NCI-H2227 (cell line): ENCODE measurements around the gene IER5L.
A peak's percentile ranks its signal among the peaks of the same experiment; 100 is the strongest.
"Not testable (repeated sequence)": the region's sequence is repeated elsewhere in the genome, so short reads cannot be mapped to it uniquely, and the experiment has no call there.

Experiments used
- DNase-seq: peaks from one replicate; lab custom pipeline; 2025; ENCODE audit not compliant: unreplicated experiment; lab: John Stamatoyannopoulos, UW

The IER5L gene

DNA sequence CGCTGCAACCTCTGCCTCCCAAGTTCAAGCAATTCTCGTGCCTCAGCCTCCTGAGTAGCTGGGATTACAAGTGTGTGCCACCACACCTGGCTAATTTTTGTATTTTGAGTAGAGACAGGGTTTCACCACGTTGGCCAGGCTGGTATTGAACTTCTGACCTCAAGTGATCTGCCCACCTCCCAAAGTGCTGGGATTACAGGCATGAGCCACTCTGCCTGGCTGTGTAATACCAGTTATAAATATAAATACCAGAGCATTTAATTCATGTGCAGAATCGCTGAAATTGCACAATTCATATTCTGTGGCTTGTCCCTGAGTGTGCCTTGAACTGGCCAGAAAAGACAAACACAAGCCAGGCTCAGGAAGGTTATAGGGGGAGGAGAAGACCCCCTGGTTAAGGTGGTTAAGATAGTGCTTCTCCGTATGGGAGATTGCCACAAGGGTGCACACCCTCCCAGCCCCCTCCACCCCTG lies 14.8 kb downstream of the IER5L start:
- not testable (repeated sequence) for DNase-seq

DNA sequence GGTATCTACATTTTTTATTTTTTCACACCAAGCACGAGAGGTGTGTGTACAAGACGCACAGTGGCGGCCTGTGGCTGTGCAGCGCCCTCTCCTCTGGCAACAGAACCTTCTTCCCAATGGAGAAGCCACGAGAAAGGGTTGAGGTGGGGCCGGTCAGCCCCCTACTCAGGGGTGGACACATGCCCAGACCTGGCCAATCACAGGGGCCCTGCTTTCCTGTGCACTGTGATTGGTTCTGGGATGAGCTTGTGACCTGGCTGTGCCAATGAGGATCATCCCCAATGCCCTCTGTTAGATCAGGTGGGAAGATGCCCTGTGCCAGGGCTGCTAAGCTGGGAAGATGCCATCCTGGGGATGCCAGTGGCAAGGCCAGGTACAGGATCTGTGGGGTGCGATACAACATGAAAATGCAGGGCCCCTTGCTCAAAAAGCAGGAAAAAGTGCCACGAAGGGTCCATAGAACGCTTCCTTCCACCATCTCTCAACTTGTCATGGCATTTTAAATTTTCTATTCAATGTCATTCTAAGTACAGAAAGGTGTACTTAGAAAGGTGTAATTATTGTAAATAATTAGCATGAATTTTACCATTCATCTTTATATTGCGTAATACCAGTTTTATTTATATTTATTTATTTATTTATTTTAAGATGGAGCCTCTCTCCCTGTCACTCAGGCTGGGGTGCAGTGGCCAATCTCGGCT lies 15.4 kb downstream of the IER5L start:
- DNase-seq: no peak

DNA sequence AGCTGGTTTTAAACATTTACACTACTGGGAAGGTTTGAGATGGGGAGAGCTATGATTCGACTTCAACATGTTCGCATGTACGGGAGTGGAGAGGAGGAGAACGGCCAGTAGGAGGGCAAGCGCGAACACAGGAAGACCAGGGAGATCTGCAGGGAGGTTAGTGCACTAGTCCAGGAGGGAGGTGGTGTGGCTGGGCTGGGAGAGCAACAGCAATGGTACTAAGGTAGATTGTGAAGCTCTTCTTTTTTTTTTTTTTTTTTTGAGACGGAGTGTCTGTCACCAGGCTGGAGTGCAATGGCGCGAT lies 16.6 kb downstream of the IER5L start:
- no peak for DNase-seq

DNA sequence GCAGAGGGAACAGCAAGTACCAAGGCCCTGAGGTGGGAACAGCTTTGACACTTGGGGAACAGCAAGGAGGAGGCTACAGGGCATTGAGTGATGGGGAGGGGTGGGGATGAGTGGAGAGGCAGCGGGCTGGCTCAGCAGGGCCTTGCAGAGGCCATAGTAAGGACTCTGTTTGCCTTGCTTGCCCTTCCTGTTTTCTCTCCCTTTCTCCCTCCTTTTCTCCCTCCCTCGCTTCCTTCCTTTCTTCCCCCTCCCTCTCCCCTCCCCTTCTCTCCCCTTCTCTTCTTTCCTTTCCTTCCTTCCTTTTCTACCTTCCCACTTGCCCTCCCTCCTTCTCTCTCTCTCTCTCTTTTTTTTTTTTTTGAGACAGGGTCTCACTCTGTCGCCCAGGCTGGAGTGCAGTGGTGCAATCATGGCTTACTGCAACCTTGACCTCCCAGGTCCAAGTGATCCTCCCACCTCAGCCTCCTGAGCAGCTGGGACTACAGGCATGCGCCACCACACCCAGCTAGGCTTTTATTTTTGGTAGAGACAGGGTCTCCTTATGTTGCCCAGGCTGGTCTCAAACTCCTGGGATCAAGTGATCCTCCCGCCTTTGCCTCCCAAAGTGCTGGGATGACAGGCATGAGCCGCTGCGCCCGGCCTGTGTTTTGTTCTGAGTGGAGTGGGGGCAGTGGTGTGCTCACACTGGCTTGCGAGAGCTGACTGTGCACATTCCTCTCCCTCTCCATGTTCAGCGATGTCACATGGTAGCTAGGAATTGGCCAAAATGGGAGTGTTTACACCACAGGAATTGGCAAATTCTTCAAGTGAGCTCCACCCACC lies 17.1 kb downstream of the IER5L start:
- no peak for DNase-seq

DNA sequence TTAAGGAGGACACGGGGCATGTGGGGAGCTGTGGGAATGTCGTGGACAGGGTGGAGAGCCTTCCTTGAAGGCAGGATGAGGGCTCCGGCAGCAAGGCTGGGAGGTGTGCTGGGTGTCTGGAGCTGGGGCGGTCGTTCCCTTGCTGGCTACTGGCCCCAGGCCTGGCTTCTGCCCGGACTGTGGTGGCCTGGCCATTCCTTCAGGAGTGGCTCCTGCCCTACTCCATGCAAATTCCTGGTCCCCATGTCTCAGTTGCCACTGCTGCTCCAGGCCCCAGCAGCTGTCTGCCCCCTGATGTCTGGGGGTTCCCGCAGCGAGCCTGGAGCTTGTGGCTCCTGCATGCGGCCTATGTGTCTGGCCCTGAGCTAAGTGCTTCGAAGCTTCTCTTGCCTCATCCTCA lies 21.9 kb downstream of the IER5L start:
- no peak for DNase-seq

DNA sequence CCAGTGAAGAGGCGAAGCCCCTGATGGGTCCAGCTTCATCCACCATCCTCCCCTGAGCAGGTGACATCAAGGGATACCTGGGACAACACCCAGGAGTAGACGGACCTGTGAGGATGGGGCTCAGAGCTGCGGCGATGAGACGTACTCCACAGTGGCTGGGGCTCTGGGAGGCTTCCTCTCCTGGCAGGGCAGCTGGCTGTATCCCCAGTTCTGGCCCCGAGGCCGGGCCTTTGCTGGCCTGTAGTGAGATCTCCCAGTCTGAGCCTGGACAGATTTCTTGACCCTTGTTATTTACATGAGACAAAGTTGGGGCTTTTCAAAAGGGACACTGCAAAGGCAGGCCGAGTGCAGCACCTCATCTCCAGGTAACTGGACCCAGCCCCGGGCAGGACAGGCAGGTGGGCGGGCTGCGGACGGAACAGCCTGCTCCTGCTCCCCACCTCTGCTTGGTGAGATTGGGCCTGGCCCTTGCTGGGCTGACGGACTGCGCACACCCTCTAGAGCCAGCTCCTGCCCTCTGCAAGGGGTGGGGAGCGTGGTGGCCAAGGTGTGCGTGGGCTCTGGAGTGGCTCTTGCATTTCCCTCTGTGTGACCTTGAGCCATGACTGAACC lies 23.1 kb downstream of the IER5L start:
- DNase-seq: no peak

DNA sequence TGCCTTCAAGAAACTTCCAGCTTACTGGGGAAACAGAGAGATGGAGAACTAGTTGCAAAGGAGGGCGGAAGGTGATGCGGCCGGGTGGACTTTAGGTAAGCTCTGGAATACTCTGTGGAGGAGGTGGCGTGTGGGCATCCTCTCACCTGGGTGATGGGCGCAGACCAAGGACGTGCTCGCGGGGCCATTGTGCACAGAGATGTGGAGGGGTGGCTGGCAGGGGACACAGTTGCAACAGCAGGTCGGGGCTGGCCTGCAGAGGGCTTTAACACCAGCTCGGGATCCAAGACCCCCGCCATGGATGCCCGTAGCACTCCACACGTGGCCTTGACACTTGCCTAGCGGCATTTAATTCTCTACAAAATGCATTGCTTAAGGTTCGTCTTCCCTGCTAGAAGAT lies 26.6 kb downstream of the IER5L start:
- DNase-seq: no peak

DNA sequence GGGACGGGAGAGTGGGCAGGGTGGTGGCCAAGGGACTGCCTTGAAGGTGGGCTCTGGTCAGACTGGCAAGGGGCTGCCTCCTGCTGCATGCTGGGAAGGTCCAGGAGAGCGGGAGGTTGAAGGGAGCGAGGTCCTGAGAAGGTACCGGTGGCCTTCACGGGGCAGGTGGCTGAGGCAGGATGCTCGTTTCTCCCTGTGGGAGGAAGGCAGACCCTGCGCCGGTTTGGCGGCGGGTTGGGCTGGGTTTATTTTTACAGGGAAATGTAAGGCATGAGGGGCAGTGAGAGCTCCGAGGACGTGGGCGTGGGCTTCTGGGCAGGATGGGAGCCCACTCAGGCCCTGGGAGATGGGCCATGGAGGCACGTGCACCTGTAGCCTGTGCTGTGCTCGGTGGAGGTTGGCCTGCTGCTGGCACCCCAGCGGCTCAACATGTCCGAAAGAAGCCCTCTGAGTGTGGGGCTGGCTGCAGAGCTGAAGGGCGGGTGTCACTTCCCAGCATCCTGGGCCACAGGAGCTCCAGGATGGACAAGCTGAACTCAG lies 27.3 kb downstream of the IER5L start:
- DNase-seq: no peak

DNA sequence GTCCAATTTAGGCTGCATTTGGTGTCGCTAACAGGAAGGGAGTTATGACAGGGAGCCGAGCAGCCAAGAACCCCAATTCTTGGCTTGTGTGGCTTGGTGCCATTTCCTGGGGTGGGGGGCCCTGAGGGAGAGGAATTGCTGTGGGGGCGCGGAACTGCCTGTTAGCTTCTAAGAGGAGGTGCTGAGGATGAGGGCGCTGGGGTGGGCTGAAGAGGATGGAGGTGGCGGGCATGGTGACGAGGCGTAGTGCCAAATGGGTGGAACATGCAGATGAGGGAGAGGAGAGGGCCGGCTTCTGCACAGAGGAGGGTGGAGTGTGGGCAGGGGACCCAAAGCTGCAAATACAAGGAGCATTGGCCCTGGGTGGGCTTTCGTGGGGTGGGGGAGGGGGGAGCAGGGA lies 27.9 kb downstream of the IER5L start:
- no peak for DNase-seq

DNA sequence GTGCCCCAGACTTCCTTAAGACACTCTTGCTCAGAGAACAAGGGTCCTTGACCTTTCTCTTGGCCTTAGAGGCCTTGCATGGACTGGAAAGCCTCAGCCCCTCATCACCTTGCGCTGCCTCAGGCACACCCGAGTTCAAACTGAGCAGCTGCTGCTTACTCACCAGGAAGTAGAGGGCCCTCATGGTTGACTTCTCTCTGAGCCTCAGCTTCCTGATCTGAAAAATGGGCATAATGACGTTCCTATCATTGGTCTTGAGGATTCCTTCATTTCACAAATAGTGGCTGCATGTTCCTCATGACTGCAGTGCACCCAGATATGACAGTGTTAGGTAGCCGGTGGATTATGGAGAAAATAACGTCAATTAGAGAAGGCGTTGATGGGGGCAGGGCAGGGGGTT lies 28.6 kb downstream of the IER5L start:
- no peak for DNase-seq

DNA sequence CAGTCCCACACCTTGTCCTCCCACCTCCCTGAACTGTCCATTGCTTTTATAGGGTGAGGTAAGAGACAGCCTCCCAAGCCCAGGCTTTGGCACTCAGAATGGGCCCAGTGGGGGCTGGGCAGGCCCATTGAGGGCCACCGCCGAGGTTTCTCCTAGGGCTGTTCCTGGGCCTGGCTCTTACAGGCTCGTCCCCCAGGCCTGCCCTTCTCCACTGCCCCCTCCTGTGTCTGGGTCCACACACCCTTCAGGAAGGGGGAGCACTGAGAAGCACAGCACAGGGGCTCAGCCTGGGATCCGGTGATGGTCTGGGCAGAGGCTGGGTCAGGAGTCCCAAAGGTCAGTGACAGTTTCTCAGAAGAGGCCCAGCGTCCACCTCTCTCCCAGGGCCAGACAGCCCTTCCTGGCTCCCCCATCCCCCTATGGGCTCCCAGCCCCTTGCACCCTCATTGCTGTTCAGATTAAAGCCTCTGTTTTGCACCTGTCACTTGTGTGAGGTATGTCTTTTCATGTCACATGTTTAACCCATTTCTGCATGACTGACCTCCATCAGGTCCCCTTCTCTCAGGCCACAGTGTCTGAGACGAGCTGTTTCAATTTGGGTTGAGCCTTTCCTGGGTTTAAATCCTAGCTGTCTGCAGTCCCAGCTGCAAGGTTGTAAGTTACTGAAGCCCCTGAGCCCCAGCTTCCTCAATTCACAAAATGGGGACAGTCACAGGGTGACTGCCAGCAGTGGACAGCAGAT lies 29.4 kb downstream of the IER5L start:
- DNase-seq: no peak

DNA sequence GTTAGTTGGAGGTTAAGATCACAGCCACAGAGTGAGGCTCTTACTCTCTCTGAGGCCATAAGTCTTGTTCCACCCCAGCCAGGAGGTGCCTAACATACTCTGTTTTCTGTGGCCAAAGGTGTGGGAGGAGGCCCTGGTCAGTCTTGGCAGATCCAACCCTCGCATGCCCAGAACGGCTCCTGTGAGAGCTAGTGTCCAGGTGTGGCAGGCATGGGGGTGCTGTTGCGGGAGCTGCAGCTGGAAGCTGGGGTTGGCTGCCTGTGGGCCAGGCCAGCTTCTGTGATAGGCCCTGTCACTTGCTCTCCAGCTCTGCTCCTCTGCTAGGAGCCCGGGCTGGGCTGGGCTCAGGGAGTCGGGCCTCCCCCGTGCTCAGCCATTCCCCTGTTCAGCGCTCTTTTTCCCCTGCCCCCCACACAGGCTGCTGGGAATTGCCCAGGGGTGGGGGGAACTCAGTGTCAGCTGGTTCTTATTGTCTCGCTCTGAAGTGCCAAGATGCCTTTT lies 31.6 kb downstream of the IER5L start:
- no peak for DNase-seq

DNA sequence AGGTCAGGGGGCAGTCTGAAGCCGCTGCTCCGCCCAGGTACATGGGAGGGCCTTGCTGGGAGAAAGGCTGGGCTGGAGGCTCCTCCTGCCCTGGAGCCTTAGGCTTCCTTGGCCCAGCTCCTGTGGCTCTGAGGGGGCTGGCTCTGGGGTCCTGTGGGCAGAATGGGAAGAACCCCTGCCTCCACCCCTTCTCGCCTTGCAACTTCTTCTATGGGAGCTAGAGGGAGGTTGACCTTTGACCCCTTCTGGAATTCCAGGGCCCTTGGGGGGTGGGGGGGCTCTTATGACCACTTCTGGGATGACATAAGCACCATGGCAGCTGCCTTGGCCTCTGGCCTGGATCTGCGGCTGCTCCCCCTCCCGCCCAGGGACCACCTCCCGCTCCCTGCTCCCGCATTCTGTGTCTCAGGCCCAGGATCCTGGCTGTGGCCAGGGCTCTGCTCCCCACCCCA lies 32.2 kb downstream of the IER5L start:
- no peak for DNase-seq

DNA sequence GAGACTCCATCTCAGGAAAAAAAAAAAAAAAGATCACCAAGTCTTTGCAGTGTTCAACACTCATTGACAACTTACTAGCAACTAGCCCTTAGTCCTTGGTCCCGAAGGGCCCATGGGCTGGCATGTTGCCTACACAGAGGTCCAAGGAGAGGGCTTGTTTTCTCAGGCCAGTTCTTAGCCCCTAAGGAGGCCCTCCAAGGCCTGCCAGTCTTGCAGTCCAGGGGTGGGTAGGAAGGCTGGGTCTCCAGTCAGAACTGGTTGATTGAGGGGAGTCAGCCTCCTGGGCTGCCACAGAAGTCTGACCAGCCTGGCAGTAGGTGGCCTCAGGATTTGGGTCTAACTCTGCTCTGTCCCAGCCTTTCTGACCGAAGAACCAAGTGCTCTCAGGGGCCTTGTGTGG lies 32.7 kb downstream of the IER5L start:
- no peak for DNase-seq

DNA sequence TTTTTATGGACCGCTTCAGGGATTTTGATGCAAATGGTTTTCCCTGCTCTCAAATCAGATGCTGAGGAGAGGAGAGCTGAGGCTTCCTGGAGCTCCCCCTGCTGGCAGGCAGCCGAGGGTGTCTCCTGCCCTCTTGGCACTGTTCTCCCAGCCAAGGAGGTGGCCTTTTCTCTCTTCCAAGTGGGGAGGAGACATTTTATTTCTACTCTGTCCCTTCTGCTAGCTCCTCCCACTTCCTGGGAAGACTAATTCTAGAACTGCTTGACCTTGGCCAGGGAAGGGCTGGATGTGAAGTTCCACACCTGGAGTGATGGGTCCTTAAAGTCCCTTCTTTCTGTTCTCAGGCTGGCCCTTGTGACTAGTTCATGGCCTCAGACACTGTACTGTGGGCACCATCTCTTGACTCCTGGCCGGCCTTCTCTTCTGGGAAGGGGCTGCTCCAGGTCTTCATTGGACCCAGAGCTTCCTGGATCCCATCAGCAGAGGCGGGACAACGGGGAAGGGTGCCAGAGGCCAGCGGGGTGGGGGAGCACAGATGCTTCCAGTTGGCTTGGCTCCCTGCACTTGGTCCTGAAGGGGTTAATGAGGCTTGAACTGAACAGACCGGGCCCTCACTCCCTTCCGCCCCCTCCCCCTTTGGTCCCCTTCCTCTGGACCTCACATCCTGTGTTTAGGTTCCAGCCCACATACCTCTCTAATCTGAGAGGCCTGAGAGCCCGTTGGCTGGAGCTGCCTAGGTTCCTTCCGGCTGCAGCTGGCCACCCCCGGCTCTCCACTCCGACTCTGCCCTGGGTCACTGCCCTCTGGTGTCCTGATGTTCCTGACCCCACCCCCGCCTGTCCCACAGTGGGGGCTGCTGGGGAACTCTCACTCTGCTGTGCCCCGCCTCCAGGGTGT lies 34.8 kb downstream of the IER5L start:
- DNase-seq: peak; percentile 73

DNA sequence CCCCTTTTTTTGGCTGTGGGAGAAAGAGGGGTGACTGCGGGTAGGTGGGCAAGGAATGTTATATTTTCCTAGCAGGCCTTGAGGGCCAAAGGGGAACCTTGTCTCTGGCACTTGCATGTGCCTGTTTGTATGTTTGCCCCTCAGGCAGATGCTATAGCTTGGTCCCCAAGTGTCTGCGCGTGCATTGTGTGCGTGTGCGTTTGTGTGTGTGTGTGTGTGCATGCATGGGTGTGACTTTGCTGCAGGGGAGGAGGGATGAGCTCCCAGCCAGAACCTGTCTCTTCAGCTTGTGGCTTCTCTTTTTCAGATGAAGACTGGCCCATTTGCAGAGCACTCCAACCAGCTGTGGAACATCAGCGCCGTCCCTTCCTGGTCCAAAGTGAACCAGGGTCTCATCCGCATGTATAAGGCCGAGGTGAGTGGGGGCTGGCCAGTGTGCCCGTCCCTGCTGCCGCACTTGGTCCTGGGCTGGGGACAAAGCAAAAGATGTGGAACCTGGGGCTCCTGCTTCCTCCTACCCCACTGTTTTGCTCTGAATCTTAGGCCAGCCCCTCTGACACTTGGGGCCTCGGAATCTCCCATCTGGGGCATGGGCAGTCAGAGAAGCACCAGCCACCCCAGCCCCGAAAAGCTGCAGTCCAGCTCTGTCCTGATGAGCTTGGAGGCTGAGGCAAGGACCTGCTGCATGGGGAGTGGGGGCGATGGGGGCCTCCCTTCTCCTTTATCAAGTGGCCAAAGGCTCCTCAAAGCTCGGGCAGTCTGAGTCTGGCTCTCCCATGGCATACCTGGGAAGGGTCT lies 35.7 kb downstream of the IER5L start:
- no peak for DNase-seq

DNA sequence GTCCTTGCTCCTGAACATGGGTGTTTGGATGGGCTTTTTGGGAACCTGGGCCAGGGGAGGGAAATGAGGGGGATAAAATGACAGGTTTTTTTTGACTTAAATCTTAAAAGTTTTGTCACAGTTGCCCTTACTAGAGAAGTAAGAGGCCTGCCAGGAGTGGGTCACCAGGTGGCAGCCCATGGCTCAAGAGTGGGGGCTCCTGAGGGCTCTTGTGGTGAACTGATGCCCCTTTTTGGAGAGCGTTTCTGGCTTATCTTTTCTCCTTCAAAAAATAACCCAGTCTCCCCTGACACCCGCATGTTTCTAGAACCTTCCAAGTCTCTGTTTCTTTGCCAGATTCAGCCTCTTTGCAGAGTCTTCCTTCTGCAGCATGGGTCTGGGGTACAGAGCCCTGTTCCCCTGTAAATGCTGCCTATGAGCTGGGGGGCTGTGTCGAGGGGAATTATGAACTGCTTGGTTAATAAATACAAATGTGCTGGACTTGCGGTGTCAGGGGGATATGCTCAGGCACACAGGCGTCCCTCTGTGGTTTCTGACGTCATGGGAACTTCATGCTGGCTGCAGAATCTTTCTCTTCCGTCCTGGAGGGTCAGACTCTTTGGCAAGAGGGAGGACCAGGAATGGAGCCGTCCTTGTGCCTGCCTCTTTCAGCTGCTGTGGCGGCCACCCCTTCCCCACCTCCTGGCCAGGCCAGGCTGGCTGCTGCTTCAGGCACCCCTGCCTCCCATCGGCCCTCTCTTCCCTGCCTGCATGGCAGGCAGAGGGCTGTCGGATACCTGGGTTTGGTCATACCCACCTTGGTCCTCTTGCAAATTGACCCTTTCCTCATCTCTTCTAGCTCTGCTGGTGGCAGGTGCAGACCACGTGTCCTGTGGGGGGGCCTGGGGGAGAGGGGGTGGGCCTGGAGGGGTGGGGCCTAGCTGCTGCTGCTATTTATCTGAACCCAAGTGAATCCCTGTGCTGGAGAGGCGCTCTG lies 36.7 kb downstream of the IER5L start:
- no peak for DNase-seq
